Activated CD8-positive, alpha-beta T cell treated with anti-CD3 and anti-CD28 coated beads for 36 hours (primary cell): ENCODE data around the gene MMP2. TPM values are rescaled to one million over a fixed set of nuclear protein-coding genes. Genes with fewer than 3 reads are reported as not detected.

Experiments
- ATAC-seq: fragments of 200-7000 bp; cut with Tn5 transposase; one replicate; pipeline ENCODE4 v1.10.0; 2021; ENCODE audit warnings: mild to moderate bottlenecking, moderate library complexity
- CTCF ChIA-PET: fragments of 350-600 bp; sonication (Branson Sonifier 250); formaldehyde crosslinking; loops from one replicate; lab custom pipeline; 2021; ENCODE audit warnings: antibody characterized with exemption; lab: Charles Lee
- POLR2A ChIA-PET: fragments of 350-600 bp; sonication (Branson Sonifier 250); formaldehyde crosslinking; loops from one replicate; lab custom pipeline; 2021; ENCODE audit warnings: antibody characterized with exemption; lab: Charles Lee
- DNase-seq: peaks from one replicate; pipeline ENCODE4 v3.0.0-alpha.2; 2020
- H3K27ac Mint-ChIP-seq: one replicate; pipeline ENCODE4 v1.8.0; 2021; ENCODE audit warnings: mild to moderate bottlenecking, mixed read lengths
- H3K27me3 Mint-ChIP-seq: one replicate; pipeline ENCODE4 v1.8.0; 2021; ENCODE audit warnings: mixed read lengths
- H3K36me3 Mint-ChIP-seq: one replicate; pipeline ENCODE4 v1.8.0; 2021; ENCODE audit warnings: low read depth, mixed read lengths
- H3K4me1 Mint-ChIP-seq: one replicate; pipeline ENCODE4 v1.8.0; 2021; ENCODE audit warnings: low read depth, mixed read lengths
- H3K4me3 Mint-ChIP-seq: one replicate; pipeline ENCODE4 v1.8.0; 2021; ENCODE audit warnings: mild to moderate bottlenecking, moderate library complexity, mixed read lengths
- H3K9me3 Mint-ChIP-seq: one replicate; pipeline ENCODE4 v1.8.0; 2021; ENCODE audit warnings: mixed read lengths
- intact Hi-C: fragments of 100-400 bp; cut with micrococcal nuclease; formaldehyde crosslinking; loops from one replicate; pipeline ENCODE4 v1.10.0; 2022
- total RNA-seq, 2 experiments: library from RNA; stranded (reverse); gene quantifications; one replicate each; pipeline ENCODE4 v1.2.3, GENCODE V29; 2021
- TF ChIP-seq, protein P1 (sequence below): fragments of 200-600 bp; IDR thresholded peaks from one replicate; pipeline ENCODE4 v1.8.0; 2022; ENCODE audit warnings: antibody characterized with exemption, mild to moderate bottlenecking

Gene MMP2
- total RNA-seq, 2 experiments from 2014 or later = not detected

DNA sequence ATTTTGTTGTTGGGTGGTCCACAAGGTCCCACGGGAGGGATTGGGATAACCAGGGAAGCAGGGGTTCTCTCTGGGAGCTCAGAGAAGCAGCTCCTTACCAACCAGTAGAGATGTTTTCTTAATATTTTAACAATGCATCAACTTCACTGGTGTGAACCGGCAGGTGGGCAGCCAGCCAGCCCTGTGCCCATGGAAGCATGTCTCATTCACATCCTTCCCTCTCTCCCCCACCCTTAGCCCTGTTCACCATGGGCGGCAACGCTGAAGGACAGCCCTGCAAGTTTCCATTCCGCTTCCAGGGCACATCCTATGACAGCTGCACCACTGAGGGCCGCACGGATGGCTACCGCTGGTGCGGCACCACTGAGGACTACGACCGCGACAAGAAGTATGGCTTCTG, 9.3 kb downstream of the MMP2 start:
- ATAC-seq (no peak), DNase-seq (no peak)
- Mint-ChIP-seq H3K27ac (no peak overlapping the region), H3K4me3 (no peak overlapping the region), H3K36me3 (no peaks in the 10 kb centered on the region), H3K4me1 (no peaks in the 10 kb centered on the region), H3K9me3 (no peaks in the 10 kb centered on the region), H3K27me3 (peaks cover 1% of the 10 kb centered on the region)
- ChIA-PET CTCF (no interaction called here), POLR2A (no interaction called here)
- TF ChIP-seq, protein P1, sequence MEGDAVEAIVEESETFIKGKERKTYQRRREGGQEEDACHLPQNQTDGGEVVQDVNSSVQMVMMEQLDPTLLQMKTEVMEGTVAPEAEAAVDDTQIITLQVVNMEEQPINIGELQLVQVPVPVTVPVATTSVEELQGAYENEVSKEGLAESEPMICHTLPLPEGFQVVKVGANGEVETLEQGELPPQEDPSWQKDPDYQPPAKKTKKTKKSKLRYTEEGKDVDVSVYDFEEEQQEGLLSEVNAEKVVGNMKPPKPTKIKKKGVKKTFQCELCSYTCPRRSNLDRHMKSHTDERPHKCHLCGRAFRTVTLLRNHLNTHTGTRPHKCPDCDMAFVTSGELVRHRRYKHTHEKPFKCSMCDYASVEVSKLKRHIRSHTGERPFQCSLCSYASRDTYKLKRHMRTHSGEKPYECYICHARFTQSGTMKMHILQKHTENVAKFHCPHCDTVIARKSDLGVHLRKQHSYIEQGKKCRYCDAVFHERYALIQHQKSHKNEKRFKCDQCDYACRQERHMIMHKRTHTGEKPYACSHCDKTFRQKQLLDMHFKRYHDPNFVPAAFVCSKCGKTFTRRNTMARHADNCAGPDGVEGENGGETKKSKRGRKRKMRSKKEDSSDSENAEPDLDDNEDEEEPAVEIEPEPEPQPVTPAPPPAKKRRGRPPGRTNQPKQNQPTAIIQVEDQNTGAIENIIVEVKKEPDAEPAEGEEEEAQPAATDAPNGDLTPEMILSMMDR = no peak
- intact Hi-C loops = no loop called here

- POLR2A ChIA-PET = no interaction called here
- no peak overlapping the region for H3K27ac Mint-ChIP-seq
- no peak overlapping the region for H3K4me3 Mint-ChIP-seq
- CTCF ChIA-PET = no interaction called here
- H3K9me3 Mint-ChIP-seq = no peaks in the 10 kb centered on the region
- intact Hi-C loops = no loop called here
- no peaks in the 10 kb centered on the region for H3K36me3 Mint-ChIP-seq
- H3K4me1 Mint-ChIP-seq = no peaks in the 10 kb centered on the region
- DNase-seq = no peak
- TF ChIP-seq, protein P1 = no peak
- no peak for ATAC-seq
- H3K27me3 Mint-ChIP-seq = peaks cover 3% of the 10 kb centered on the region
Observed at GRCh38 chr16:55489119-55489955, 10.3 kb downstream of the MMP2 start.

DNA sequence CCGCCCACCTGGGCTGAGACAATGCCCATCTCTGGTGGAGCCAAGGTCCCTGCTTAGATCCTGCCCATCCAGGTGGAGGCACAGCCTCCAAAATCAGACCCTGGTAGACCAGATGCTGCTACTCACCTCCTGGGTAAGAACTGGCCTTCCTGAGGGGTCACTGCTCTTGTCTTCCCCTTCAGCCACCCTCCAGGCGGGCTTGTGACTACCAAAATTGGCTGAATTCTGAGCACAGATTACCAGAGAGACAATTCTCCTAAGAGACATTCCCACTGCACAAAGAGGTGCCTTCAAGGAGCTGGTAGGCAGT, 10.9 kb downstream of the MMP2 start:
- intact Hi-C loops = no loop called here
- Mint-ChIP-seq H3K27me3 (peaks cover 3% of the 10 kb centered on the region), H3K4me1 (no peaks in the 10 kb centered on the region), H3K36me3 (no peaks in the 10 kb centered on the region), H3K9me3 (no peaks in the 10 kb centered on the region), H3K27ac (no peak overlapping the region), H3K4me3 (no peak overlapping the region)
- TF ChIP-seq, protein P1 = no peak
- no peak for ATAC-seq
- ChIA-PET CTCF (no interaction called here), POLR2A (no interaction called here)
- no peak for DNase-seq

GRCh38 chr16:55490301-55490700, 11.3 kb downstream of the MMP2 start:
- ChIA-PET POLR2A (no interaction called here), CTCF (interaction anchor here (1.0 kb wide), 1 partner anchor 25 kb away, joined by 4 read pairs; no protein-coding TSS in a partner anchor)
- Mint-ChIP-seq H3K4me1 (no peaks in the 10 kb centered on the region), H3K9me3 (no peaks in the 10 kb centered on the region), H3K36me3 (no peaks in the 10 kb centered on the region), H3K4me3 (no peak overlapping the region), H3K27ac (no peak overlapping the region), H3K27me3 (peaks cover 3% of the 10 kb centered on the region)
- DNase-seq (no peak), ATAC-seq (no peak)
- TF ChIP-seq, protein P1 = no peak
- intact Hi-C loops = no loop called here

DNA sequence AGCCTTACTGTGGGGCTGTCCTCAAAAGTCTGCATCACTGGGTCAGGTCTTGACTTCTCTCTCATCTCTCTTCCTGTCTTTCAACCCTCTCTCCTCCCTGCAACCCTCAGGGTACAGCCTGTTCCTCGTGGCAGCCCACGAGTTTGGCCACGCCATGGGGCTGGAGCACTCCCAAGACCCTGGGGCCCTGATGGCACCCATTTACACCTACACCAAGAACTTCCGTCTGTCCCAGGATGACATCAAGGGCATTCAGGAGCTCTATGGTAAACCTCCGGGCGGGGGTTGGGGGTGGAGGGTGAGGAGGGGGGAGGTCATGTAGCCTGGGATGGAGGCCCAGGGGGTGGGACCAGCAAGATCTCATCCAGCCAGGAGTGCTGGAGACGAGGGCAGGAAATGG, 12.7 kb downstream of the MMP2 start:
- ChIA-PET CTCF (interaction anchor here (1.9 kb wide), 1 partner anchor 27 kb away, joined by 7 read pairs; no protein-coding TSS in a partner anchor), POLR2A (no interaction called here)
- H3K27me3 Mint-ChIP-seq = peaks cover 3% of the 10 kb centered on the region
- H3K9me3 Mint-ChIP-seq = no peaks in the 10 kb centered on the region
- ATAC-seq = no peak
- no peaks in the 10 kb centered on the region for H3K4me1 Mint-ChIP-seq
- H3K4me3 Mint-ChIP-seq = no peak overlapping the region
- no peak overlapping the region for H3K27ac Mint-ChIP-seq
- intact Hi-C loops = no loop called here
- no peaks in the 10 kb centered on the region for H3K36me3 Mint-ChIP-seq
- no peak for DNase-seq
- TF ChIP-seq, protein P1 = no peak
